Stomach (tissue), 4 donors: ENCODE results near the gene EBLN1.

ENCODE experiments used
- POLR2A ChIP-seq, 4 donors: fragments of 450-650 bp; IDR thresholded peaks; one replicate each; pipeline ENCODE4 v1.6.1; 2016; ENCODE audit warnings: antibody characterized with exemption in 4 of 4, control low read depth in 2 of 4, mild to moderate bottlenecking in 1 of 4, moderate library complexity in 1 of 4
- TF ChIP-seq, protein P1 (sequence below), 7 experiments: fragments of 450-650 bp in 4 of 7; fragments of 200-600 bp in 3 of 7; sonication (generic) in 3 of 7; IDR thresholded peaks; one replicate each; pipeline ENCODE4 v1.5.1; 2016 to 2019; ENCODE audit warnings: antibody characterized with exemption in 7 of 7, control low read depth in 2 of 7, mild to moderate bottlenecking in 1 of 7

DNA sequence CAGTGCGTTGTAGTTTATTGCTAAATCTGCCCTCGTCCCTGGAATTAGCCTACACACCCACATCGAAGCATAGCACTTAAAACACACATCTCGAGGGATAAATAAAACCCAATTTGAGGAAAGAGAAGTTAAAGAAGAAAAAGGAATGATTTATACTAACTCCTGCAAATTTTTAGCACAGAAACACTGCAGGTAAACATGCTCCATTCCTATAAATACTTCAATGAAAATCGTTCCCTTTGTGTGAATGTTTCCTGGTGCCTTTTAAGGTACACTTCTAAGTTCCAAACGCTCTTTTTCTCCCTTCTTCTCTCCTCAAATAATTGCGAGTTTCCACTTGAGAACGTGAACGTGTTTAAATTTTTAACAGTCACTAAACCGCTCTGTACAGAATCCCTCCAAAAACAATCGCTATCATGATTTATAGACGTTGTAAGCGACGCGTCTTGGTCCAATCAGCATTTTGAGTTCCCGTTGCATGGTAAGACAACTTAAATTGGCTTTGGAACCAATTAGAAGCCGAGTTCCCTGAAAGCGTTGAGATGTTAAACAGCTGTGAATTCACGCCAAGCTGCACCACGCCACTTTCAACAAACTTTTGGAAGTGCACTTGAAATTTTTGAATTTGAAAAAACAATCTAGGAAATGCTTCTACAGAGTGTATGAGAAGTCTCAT, 12.5 kb upstream of the EBLN1 start:
- no peak for TF ChIP-seq POLR2A (IDR thresholded peaks at IDR 0.05)
- TF ChIP-seq, protein P1, sequence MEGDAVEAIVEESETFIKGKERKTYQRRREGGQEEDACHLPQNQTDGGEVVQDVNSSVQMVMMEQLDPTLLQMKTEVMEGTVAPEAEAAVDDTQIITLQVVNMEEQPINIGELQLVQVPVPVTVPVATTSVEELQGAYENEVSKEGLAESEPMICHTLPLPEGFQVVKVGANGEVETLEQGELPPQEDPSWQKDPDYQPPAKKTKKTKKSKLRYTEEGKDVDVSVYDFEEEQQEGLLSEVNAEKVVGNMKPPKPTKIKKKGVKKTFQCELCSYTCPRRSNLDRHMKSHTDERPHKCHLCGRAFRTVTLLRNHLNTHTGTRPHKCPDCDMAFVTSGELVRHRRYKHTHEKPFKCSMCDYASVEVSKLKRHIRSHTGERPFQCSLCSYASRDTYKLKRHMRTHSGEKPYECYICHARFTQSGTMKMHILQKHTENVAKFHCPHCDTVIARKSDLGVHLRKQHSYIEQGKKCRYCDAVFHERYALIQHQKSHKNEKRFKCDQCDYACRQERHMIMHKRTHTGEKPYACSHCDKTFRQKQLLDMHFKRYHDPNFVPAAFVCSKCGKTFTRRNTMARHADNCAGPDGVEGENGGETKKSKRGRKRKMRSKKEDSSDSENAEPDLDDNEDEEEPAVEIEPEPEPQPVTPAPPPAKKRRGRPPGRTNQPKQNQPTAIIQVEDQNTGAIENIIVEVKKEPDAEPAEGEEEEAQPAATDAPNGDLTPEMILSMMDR (IDR thresholded peaks at IDR 0.05): no peak
